Loucy (cell line): ENCODE measurements around the gene PTPRT.

Experiments
- CTCF ChIP-seq: fragments of 200-600 bp; sonication (generic); conservative IDR thresholded peaks from 2 replicates; pipeline ENCODE4 v1.5.1; 2014; ENCODE audit warnings: mild to moderate bottlenecking, antibody characterized with exemption, low read length
- EZH2phosphoT487 ChIP-seq: fragments of 200-600 bp; IDR thresholded peaks from 2 replicates; pipeline ENCODE4 v1.6.1; 2018; ENCODE audit warnings: antibody characterized with exemption, mild to moderate bottlenecking, moderate library complexity, borderline replicate concordance

- TF ChIP-seq CTCF (no peak), EZH2phosphoT487 (no peak)
Measured at GRCh38 chr20:42639140-42639539, 550.6 kb downstream of the PTPRT start.
